ENCODE measurements around the gene TMEM245. TPM values are rescaled to one million over a fixed set of nuclear protein-coding genes. Genes with fewer than 3 reads are reported as not detected.

The TMEM245 gene
- total and polyA plus RNA-seq, 2 of the 13 experiments (the other 11 are each of a cell fraction or from before 2014, with no cell fraction given), result 53.5 to 55.4 TPM

GRCh38 chr9:109082091-109082620 lies 37.6 kb downstream of the TMEM245 start (continued):
- TF ChIP-seq ZNF512B (CRISPR knock-in tag; IDR thresholded peaks at IDR 0.05; ENCODE audit: borderline replicate concordance) (no peak), ZNF205 (CRISPR knock-in tag; IDR thresholded peaks at IDR 0.05) (peak; percentile 68; the same call in 1 of the 2 replicates), JDP2 (CRISPR knock-in tag; IDR thresholded peaks at IDR 0.05; ENCODE audit: borderline replicate concordance) (no peak), SNAPC4 (CRISPR knock-in tag; IDR thresholded peaks at IDR 0.05) (no peak), CREM (IDR thresholded peaks at IDR 0.05) (peak; percentile 98), CREM (CRISPR knock-in tag; IDR thresholded peaks at IDR 0.05) (no peak), ZFAT (CRISPR knock-in tag; conservative IDR thresholded peaks at IDR 0.05) (no peak), ATF1 (CRISPR knock-in tag; IDR thresholded peaks at IDR 0.05) (peak; percentile 77), ARID5B (CRISPR knock-in tag; IDR thresholded peaks at IDR 0.05) (peak; percentile 98), NR2C2 (CRISPR knock-in tag; IDR thresholded peaks at IDR 0.05; ENCODE audit: borderline replicate concordance) (peak; percentile 52; the same call in 1 of the 2 replicates), AHDC1 (CRISPR knock-in tag; IDR thresholded peaks at IDR 0.05; ENCODE audit: borderline replicate concordance) (peak; percentile 98; the same call in 1 of the 2 replicates)

Data from HepG2 (cell line).